ENCODE results near the gene TNFAIP1.

DNA sequence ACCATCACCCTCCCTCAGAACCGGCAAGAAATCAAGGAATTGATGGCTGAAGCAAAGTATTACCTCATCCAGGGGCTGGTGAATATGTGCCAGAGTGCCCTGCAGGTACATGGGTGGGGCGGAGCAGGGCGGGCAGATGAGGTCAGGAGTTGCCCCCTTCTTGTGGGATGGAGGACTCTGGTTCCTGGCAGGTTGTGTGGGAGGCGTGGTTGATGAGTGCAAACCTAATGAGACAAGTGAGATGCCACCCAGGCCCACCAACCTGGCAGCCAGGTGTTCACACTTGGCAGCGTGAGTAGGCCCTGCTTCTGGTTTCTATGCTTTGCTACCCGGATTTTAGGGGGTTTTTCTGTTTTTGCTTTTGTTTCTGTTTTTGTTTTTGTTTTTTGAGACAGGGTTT lies 4.8 kb downstream of the TNFAIP1 start:
- TF ChIP-seq, protein P1, sequence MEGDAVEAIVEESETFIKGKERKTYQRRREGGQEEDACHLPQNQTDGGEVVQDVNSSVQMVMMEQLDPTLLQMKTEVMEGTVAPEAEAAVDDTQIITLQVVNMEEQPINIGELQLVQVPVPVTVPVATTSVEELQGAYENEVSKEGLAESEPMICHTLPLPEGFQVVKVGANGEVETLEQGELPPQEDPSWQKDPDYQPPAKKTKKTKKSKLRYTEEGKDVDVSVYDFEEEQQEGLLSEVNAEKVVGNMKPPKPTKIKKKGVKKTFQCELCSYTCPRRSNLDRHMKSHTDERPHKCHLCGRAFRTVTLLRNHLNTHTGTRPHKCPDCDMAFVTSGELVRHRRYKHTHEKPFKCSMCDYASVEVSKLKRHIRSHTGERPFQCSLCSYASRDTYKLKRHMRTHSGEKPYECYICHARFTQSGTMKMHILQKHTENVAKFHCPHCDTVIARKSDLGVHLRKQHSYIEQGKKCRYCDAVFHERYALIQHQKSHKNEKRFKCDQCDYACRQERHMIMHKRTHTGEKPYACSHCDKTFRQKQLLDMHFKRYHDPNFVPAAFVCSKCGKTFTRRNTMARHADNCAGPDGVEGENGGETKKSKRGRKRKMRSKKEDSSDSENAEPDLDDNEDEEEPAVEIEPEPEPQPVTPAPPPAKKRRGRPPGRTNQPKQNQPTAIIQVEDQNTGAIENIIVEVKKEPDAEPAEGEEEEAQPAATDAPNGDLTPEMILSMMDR (IDR thresholded peaks at IDR 0.05): no peak
- TF ChIP-seq POLR2A (IDR thresholded peaks at IDR 0.05): no peak
